ENCODE measurements around the gene EFNA3. TPM values are rescaled to one million over a fixed set of nuclear protein-coding genes. Genes with fewer than 3 reads are reported as not detected.

EFNA3 gene
- total and polyA plus RNA-seq, 4 donors, result 0.41 to 3.2 (median 1.8) TPM; not detected in 1

- Histone ChIP-seq H3K4me3 (ENCODE audit: low read length in 2 of 2) (no peak overlapping the region), H3K4me1 (ENCODE audit: control insufficient read depth in 1 of 2, insufficient read depth in 2 of 2, low read length in 2 of 2) (no peaks in the 10 kb centered on the region), H3K36me3 (ENCODE audit: control insufficient read depth in 1 of 2, insufficient read depth in 2 of 2, low read length in 1 of 2) (no peaks in the 10 kb centered on the region), H3K27ac (ENCODE audit: low read depth in 1 of 2, low read length in 2 of 2) (no peak overlapping the region), H3K27me3 (ENCODE audit: control insufficient read depth in 1 of 2, insufficient read depth in 2 of 2, low read length in 1 of 2) (no peaks in the 10 kb centered on the region), H3K9me3 (ENCODE audit: control insufficient read depth, low read length) (no peaks in the 10 kb centered on the region)
- 87 to 90% methylated on average over 3 of the region's 3 CpGs for WGBS, 2 donors
- intact Hi-C loops (cut with DNase I), result no loop called here
- no peak for DNase-seq
- no peak for ATAC-seq (ENCODE audit: low FRiP score)
Measured at GRCh38 chr1:155037043-155037442, 41.6 kb upstream of the EFNA3 start.

GRCh38 chr1:155037851-155038441, 40.7 kb upstream of the EFNA3 start:
- H3K9me3 ChIP-seq (ENCODE audit: control insufficient read depth, low read length), result no peaks in the 10 kb centered on the region
- ATAC-seq (ENCODE audit: low FRiP score), result no peak
- intact Hi-C loops (cut with DNase I), result no loop called here
- 82 to 86% methylated on average over 6 of the region's 6 CpGs for WGBS, 2 donors
- H3K27ac ChIP-seq (ENCODE audit: low read depth in 1 of 2, low read length in 2 of 2), result no peak overlapping the region
- H3K36me3 ChIP-seq (ENCODE audit: control insufficient read depth in 1 of 2, insufficient read depth in 2 of 2, low read length in 1 of 2), result no peaks in the 10 kb centered on the region
- DNase-seq, result no peak
- H3K4me1 ChIP-seq (ENCODE audit: control insufficient read depth in 1 of 2, insufficient read depth in 2 of 2, low read length in 2 of 2), result no peaks in the 10 kb centered on the region
- H3K27me3 ChIP-seq (ENCODE audit: control insufficient read depth in 1 of 2, insufficient read depth in 2 of 2, low read length in 1 of 2), result no peaks in the 10 kb centered on the region
- H3K4me3 ChIP-seq (ENCODE audit: low read length in 2 of 2), result no peak overlapping the region

DNA sequence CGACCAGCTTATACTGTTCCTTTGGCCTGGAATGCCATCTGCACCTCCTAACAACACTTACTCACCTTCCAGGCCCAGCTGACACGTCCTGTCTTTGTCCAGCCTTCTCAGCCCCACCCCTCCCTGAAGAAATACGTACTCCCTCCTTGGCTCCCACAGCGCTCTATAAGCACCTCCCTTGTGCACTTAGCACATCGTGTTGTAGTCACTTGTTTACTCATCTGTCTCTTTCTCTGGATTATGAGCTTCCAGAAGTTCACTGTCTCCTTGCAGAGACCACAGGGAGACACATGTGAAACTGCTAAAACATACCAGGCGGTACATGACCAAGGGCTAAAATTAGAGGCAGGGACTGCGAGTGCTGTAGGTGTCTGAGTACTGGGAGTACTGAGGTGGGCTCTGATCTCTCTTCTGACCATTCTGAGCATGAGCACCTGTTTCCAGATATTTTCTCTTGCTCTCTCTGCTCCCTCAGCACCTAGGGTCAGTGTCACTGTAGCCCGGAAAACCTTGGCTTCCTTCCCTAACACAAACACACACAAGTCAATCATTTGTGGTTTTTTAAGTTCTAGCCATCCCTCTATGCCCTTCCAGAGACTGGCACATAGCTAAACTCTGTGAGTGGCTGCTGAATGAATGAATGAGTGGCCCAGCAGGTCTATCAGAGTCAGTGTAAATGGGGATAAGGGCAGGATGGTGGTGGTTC, 39.9 kb upstream of the EFNA3 start:
- Histone ChIP-seq H3K9me3 (ENCODE audit: control insufficient read depth, low read length) (no peaks in the 10 kb centered on the region), H3K4me3 (ENCODE audit: low read length in 2 of 2) (no peak overlapping the region), H3K4me1 (ENCODE audit: control insufficient read depth in 1 of 2, insufficient read depth in 2 of 2, low read length in 2 of 2) (no peaks in the 10 kb centered on the region), H3K36me3 (ENCODE audit: control insufficient read depth in 1 of 2, insufficient read depth in 2 of 2, low read length in 1 of 2) (no peaks in the 10 kb centered on the region), H3K27ac (ENCODE audit: low read depth in 1 of 2, low read length in 2 of 2) (no peak overlapping the region), H3K27me3 (ENCODE audit: control insufficient read depth in 1 of 2, insufficient read depth in 2 of 2, low read length in 1 of 2) (no peaks in the 10 kb centered on the region)
- intact Hi-C loops (cut with DNase I), result no loop called here
- ATAC-seq (ENCODE audit: low FRiP score) (no peak), DNase-seq (no peak)
- 42 to 48% methylated on average over 8 of the region's 8 CpGs for WGBS, 2 donors

DNA sequence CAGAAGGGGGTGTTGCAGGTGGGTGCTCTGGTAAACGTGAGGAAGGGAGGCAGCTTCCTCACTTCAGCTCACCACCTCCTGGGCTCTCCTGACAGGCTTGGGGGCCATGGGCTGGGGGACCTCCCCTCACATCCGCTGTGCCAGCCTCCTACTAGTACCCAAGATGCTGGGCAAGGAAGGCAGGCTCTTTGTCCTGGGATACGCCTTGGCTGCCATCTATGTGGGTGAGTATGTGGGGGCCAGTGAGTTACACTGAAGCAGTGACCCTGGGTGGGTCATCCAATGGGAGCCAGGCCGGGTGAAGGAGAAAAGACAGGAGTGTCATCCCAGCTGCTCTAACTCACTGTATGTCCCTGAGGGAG, 39.3 kb upstream of the EFNA3 start:
- intact Hi-C loops (cut with DNase I), result no loop called here
- Histone ChIP-seq H3K4me1 (ENCODE audit: control insufficient read depth in 1 of 2, insufficient read depth in 2 of 2, low read length in 2 of 2) (no peaks in the 10 kb centered on the region), H3K4me3 (ENCODE audit: low read length in 2 of 2) (no peak overlapping the region), H3K9me3 (ENCODE audit: control insufficient read depth, low read length) (no peaks in the 10 kb centered on the region), H3K27ac (ENCODE audit: low read depth in 1 of 2, low read length in 2 of 2) (no peak overlapping the region), H3K27me3 (ENCODE audit: control insufficient read depth in 1 of 2, insufficient read depth in 2 of 2, low read length in 1 of 2) (no peaks in the 10 kb centered on the region), H3K36me3 (ENCODE audit: control insufficient read depth in 1 of 2, insufficient read depth in 2 of 2, low read length in 1 of 2) (no peaks in the 10 kb centered on the region)
- WGBS, 2 donors, result 84% methylated on average over 4 of the region's 4 CpGs
- DNase-seq, result no peak
- ATAC-seq (ENCODE audit: low FRiP score), result no peak

GRCh38 chr1:155040358-155041093, 38.1 kb upstream of the EFNA3 start:
- Histone ChIP-seq H3K4me1 (ENCODE audit: control insufficient read depth in 1 of 2, insufficient read depth in 2 of 2, low read length in 2 of 2) (no peaks in the 10 kb centered on the region), H3K4me3 (ENCODE audit: low read length in 2 of 2) (no peak overlapping the region), H3K27me3 (ENCODE audit: control insufficient read depth in 1 of 2, insufficient read depth in 2 of 2, low read length in 1 of 2) (no peaks in the 10 kb centered on the region), H3K9me3 (ENCODE audit: control insufficient read depth, low read length) (no peaks in the 10 kb centered on the region), H3K36me3 (ENCODE audit: control insufficient read depth in 1 of 2, insufficient read depth in 2 of 2, low read length in 1 of 2) (no peaks in the 10 kb centered on the region), H3K27ac (ENCODE audit: low read depth in 1 of 2, low read length in 2 of 2) (no peak overlapping the region)
- 88 to 90% methylated on average over 14 of the region's 14 CpGs for WGBS, 2 donors
- intact Hi-C loops (cut with DNase I), result no loop called here
- ATAC-seq (ENCODE audit: low FRiP score), result no peak
- no peak for DNase-seq

DNA sequence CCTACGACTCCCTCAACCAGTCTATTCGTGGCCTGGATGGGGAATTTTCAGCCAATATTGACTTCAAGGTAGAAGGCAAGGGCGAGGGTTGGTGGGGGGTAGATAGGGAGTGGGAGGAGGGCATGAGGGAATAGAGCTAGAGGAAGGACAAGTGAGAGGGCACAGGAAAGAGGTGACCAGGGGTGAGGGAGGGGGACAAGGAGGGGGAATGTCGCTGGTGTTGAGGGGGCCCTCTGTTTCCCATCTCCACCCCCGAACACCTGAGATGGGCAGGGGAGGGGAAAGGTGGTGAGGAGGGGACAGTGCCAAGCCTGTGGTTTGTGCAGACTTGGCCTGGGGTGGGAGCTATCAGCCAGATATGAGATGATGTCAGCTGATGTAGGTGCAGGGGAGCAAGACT, 35.8 kb upstream of the EFNA3 start:
- 91 to 92% methylated on average over 5 of the region's 5 CpGs for WGBS, 2 donors
- intact Hi-C loops (cut with DNase I), result no loop called here
- no peak for ATAC-seq (ENCODE audit: low FRiP score)

GRCh38 chr1:155043301-155043702, 35.3 kb upstream of the EFNA3 start:
- Histone ChIP-seq H3K27me3 (ENCODE audit: control insufficient read depth in 1 of 2, insufficient read depth in 2 of 2, low read length in 1 of 2) (no peaks in the 10 kb centered on the region), H3K4me1 (ENCODE audit: control insufficient read depth in 1 of 2, insufficient read depth in 2 of 2, low read length in 2 of 2) (no peaks in the 10 kb centered on the region), H3K4me3 (ENCODE audit: low read length in 2 of 2) (no peak overlapping the region), H3K9me3 (ENCODE audit: control insufficient read depth, low read length) (no peaks in the 10 kb centered on the region), H3K27ac (ENCODE audit: low read depth in 1 of 2, low read length in 2 of 2) (no peak overlapping the region), H3K36me3 (ENCODE audit: control insufficient read depth in 1 of 2, insufficient read depth in 2 of 2, low read length in 1 of 2) (no peaks in the 10 kb centered on the region)
- ATAC-seq (ENCODE audit: low FRiP score) (no peak), DNase-seq (no peak)
- 85 to 87% methylated on average over 12 of the region's 12 CpGs for WGBS, 2 donors
- intact Hi-C loops (cut with DNase I), result no loop called here

More for the DNA sequence above, 35.8 kb upstream of the EFNA3 start:
- H3K27me3 ChIP-seq (ENCODE audit: control insufficient read depth in 1 of 2, insufficient read depth in 2 of 2, low read length in 1 of 2), result no peaks in the 10 kb centered on the region
- H3K4me1 ChIP-seq (ENCODE audit: control insufficient read depth in 1 of 2, insufficient read depth in 2 of 2, low read length in 2 of 2), result no peaks in the 10 kb centered on the region
- H3K36me3 ChIP-seq (ENCODE audit: control insufficient read depth in 1 of 2, insufficient read depth in 2 of 2, low read length in 1 of 2), result no peaks in the 10 kb centered on the region
- no peak overlapping the region for H3K27ac ChIP-seq (ENCODE audit: low read depth in 1 of 2, low read length in 2 of 2)
- no peak for DNase-seq
- no peaks in the 10 kb centered on the region for H3K9me3 ChIP-seq (ENCODE audit: control insufficient read depth, low read length)
- no peak overlapping the region for H3K4me3 ChIP-seq (ENCODE audit: low read length in 2 of 2)

DNA sequence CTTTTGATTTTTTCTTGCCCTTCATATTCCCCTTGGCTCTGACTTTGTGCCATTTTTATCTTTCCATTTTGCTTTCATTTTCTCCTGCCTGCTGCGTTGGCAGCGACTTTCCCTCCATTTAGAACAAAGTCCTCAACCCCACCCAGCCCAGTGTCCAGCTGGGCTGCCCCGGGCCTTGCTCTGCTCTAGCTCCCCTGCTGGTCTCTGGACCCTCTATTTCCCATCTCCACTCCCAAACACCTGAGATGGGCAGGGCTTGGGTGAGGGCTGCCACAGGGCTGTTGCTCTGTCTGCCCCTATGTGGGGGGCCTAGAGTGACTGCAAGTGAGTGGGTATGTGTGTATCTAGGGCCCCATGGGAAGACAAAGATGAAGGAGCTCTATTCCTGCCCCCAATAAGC, 34.8 kb upstream of the EFNA3 start:
- ATAC-seq (ENCODE audit: low FRiP score) (no peak), DNase-seq (no peak)
- Histone ChIP-seq H3K4me3 (ENCODE audit: low read length in 2 of 2) (no peak overlapping the region), H3K27ac (ENCODE audit: low read depth in 1 of 2, low read length in 2 of 2) (no peak overlapping the region), H3K9me3 (ENCODE audit: control insufficient read depth, low read length) (no peaks in the 10 kb centered on the region), H3K4me1 (ENCODE audit: control insufficient read depth in 1 of 2, insufficient read depth in 2 of 2, low read length in 2 of 2) (no peaks in the 10 kb centered on the region), H3K36me3 (ENCODE audit: control insufficient read depth in 1 of 2, insufficient read depth in 2 of 2, low read length in 1 of 2) (no peaks in the 10 kb centered on the region), H3K27me3 (ENCODE audit: control insufficient read depth in 1 of 2, insufficient read depth in 2 of 2, low read length in 1 of 2) (no peaks in the 10 kb centered on the region)
- intact Hi-C loops (cut with DNase I), result loop anchor here in 1 of 2 donors (2.0 kb wide), 1 partner anchor 41 kb away; no protein-coding TSS in a partner anchor
- WGBS, 2 donors, result 65 to 66% methylated on average over 3 of the region's 3 CpGs

All from aorta (tissue), 5 donors.